ENCODE measurements around the gene ZFP90. TPM values are rescaled to one million over a fixed set of nuclear protein-coding genes. Genes with fewer than 3 reads are reported as not detected.

Gene ZFP90
- total RNA-seq, 1 experiment from 2014 or later: 21.8 TPM

GRCh38 chr16:68499006-68499405 is 40.1 kb upstream of the ZFP90 start (continued):
- TF ChIP-seq EZH2 (IDR thresholded peaks at IDR 0.05) (no peak), CBX3 (IDR thresholded peaks at IDR 0.05; ENCODE audit: low read depth) (no peak), CTCF (IDR thresholded peaks at IDR 0.05 in 2 of 3, conservative IDR thresholded peaks at IDR 0.05 in 1 of 3; ENCODE audit: borderline replicate concordance in 1 of 3, insufficient read depth in 1 of 3, low read depth in 2 of 3, low read length in 2 of 3) (no peak)

GRCh38 chr16:68503334-68503733 is 35.8 kb upstream of the ZFP90 start:
- H3K9ac ChIP-seq (ENCODE audit: low read length): no peak overlapping the region
- H3K36me3 ChIP-seq (ENCODE audit: control insufficient read depth in 1 of 2, insufficient read depth in 2 of 2, low read length in 2 of 2): no peaks in the 10 kb centered on the region
- peaks cover 3% of the 10 kb centered on the region; the same call in 1 of the 2 replicates for H3K27me3 ChIP-seq (ENCODE audit: insufficient read depth, low read length)
- H3K9me2 ChIP-seq (ENCODE audit: insufficient read depth): no peaks in the 10 kb centered on the region
- no peaks in the 10 kb centered on the region for H3K79me2 ChIP-seq (ENCODE audit: insufficient read depth, low read length)
- no TSS peak for BruUV-seq (replicated peaks)
- no peak overlapping the region for H3K27ac ChIP-seq (ENCODE audit: low read depth, low read length)
- no peak overlapping the region for H3K4me2 ChIP-seq (ENCODE audit: low read length)
- RAD21 ChIA-PET (ENCODE audit: low non-redundant PET in 1 of 2, low total read pairs in 2 of 2, uncharacterized antibody in 2 of 2, unreplicated experiment in 2 of 2): no interaction called here
- CTCF ChIA-PET: no interaction called here
- DNase-seq (ENCODE audit: low read depth, low spot score) (no peak), ATAC-seq (no peak)
- POLR2A ChIA-PET: no interaction called here
- TF ChIP-seq ZBTB33 (IDR thresholded peaks at IDR 0.05; ENCODE audit: extremely low read depth, insufficient replicate concordance, low read length) (no peak), CBX3 (IDR thresholded peaks at IDR 0.05; ENCODE audit: low read depth) (no peak), JUND (IDR thresholded peaks at IDR 0.05) (no peak), SIN3A (IDR thresholded peaks at IDR 0.05; ENCODE audit: low read depth) (no peak), POLR2A (IDR thresholded peaks at IDR 0.05; ENCODE audit: borderline replicate concordance, extremely low read depth, insufficient read depth, insufficient read length) (no peak), YY1 (IDR thresholded peaks at IDR 0.05; ENCODE audit: extremely low read depth, insufficient replicate concordance, low read depth, low read length) (no peak), POLR2AphosphoS5 (IDR thresholded peaks at IDR 0.05; ENCODE audit: low read depth, low read length) (no peak), SRF (IDR thresholded peaks at IDR 0.05; ENCODE audit: low read depth) (no peak), CTCF (IDR thresholded peaks at IDR 0.05 in 2 of 3, conservative IDR thresholded peaks at IDR 0.05 in 1 of 3; ENCODE audit: borderline replicate concordance in 1 of 3, insufficient read depth in 1 of 3, low read depth in 2 of 3, low read length in 2 of 3) (no peak), TCF7L2 (IDR thresholded peaks at IDR 0.05; ENCODE audit: borderline replicate concordance, extremely low read depth, insufficient read depth, insufficient read length) (no peak), RAD21 (IDR thresholded peaks at IDR 0.05; ENCODE audit: low read depth) (no peak), ZNF274 (IDR thresholded peaks at IDR 0.05; ENCODE audit: low read depth, low read length) (no peak), ELF1 (IDR thresholded peaks at IDR 0.05; ENCODE audit: borderline replicate concordance, low read depth) (no peak)
- TF ChIP-seq, protein P1, sequence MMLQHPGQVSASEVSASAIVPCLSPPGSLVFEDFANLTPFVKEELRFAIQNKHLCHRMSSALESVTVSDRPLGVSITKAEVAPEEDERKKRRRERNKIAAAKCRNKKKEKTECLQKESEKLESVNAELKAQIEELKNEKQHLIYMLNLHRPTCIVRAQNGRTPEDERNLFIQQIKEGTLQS (IDR thresholded peaks at IDR 0.05): no peak
- H2AFZ ChIP-seq (ENCODE audit: low read depth, low read length, poor library complexity, severe bottlenecking): no peak overlapping the region
- H3K4me3 ChIP-seq (replicated peaks in 1 of 2; ENCODE audit: low read depth in 1 of 2, low read length in 2 of 2): no peak overlapping the region
- intact Hi-C loops (cut with micrococcal nuclease): no loop called here
- H3K4me1 ChIP-seq (ENCODE audit: control insufficient read depth in 1 of 2, insufficient read depth in 2 of 2, low read length in 2 of 2): no peaks in the 10 kb centered on the region
- H3K9me3 ChIP-seq (ENCODE audit: control insufficient read depth in 1 of 2, insufficient read depth in 1 of 2, low read depth in 1 of 2, low read length in 2 of 2): no peaks in the 10 kb centered on the region
- no peaks in the 10 kb centered on the region for H4K20me1 ChIP-seq (ENCODE audit: insufficient read depth)
